ENCODE results near the gene IFNA2. TPM values are rescaled to one million over a fixed set of nuclear protein-coding genes. Genes with fewer than 3 reads are reported as not detected.

The IFNA2 gene
- total RNA-seq, 1 experiment from 2014 or later: not detected

- no peak for TF ChIP-seq CTCF (IDR thresholded peaks at IDR 0.05; ENCODE audit: unreplicated experiment)
- Mint-ChIP-seq H3K4me3 (ENCODE audit: low read depth, unreplicated experiment) (no peak overlapping the region), H3K9me3 (ENCODE audit: low read depth, unreplicated experiment) (no peaks in the 10 kb centered on the region), H3K4me1 (ENCODE audit: low read depth, unreplicated experiment) (no peaks in the 10 kb centered on the region), H3K36me3 (ENCODE audit: insufficient read depth, unreplicated experiment) (no peaks in the 10 kb centered on the region), H3K27me3 (ENCODE audit: unreplicated experiment) (no peaks in the 10 kb centered on the region), H3K27ac (ENCODE audit: unreplicated experiment) (no peak overlapping the region)
- DNase-seq: no peak
- intact Hi-C loops (cut with micrococcal nuclease; ENCODE audit: unreplicated experiment): no loop called here
- BruUV-seq (replicated peaks): no TSS peak
- CTCF ChIA-PET: interaction anchor here (0.7 kb wide), 1 partner anchor 705 kb away, joined by 3 read pairs; no protein-coding TSS in a partner anchor
These were observed 18.9 kb upstream of the IFNA2 start for GRCh38 chr9:21404146-21404545.

DNA sequence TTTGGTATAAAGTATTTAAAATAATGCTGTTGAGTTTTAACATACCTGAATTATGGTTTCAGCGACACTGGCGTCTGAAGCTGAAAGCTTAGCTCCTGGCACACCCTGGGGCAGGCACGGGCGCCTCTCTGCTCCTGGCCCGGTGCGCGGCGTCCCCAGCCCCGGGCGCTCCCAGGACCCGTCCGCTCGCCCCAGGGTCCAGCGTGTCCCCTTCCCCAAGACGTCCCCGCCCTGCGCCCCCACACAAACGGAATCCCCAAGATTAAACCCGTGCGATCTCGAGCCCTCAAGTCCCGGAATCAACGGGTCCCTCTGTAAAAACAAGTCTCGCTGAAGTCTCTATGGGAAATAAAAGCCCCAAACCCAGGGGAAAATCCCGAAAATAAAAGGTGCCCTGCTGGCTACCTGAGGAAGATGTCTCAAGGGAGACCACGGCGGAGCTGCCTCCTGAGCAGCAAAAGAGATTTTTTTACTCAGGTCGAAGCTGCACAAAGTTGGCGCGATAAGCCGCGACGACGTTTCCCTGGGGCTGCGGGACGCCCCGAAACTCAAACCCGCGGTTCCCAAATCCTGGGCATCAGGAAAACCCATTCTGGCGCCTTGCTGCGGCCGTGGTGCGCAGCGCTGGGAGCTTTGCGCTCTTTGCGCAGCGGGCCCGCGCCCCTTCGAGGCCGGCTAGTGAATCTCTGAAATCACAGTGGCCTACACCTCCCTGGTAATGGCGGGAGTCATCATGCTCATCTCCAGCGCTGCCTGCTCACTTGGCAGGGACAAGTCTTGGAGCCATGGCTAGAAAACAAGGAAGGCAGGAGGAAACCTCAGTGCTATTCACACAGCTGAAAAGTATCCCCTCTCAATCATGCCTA lies 17.4 kb upstream of the IFNA2 start:
- TF ChIP-seq CTCF (IDR thresholded peaks at IDR 0.05; ENCODE audit: unreplicated experiment): no peak
- no peaks in the 10 kb centered on the region for H3K4me1 Mint-ChIP-seq (ENCODE audit: low read depth, unreplicated experiment)
- CTCF ChIA-PET: interaction anchor here (0.7 to 0.9 kb wide), 3 partner anchors 10 to 757 kb away, joined by 3 to 6 read pairs (median 3); no protein-coding TSS in a partner anchor
- intact Hi-C loops (cut with micrococcal nuclease; ENCODE audit: unreplicated experiment): no loop called here
- no TSS peak for BruUV-seq (replicated peaks)
- H3K9me3 Mint-ChIP-seq (ENCODE audit: low read depth, unreplicated experiment): no peaks in the 10 kb centered on the region
- H3K27ac Mint-ChIP-seq (ENCODE audit: unreplicated experiment): no peak overlapping the region
- no peaks in the 10 kb centered on the region for H3K36me3 Mint-ChIP-seq (ENCODE audit: insufficient read depth, unreplicated experiment)
- H3K4me3 Mint-ChIP-seq (ENCODE audit: low read depth, unreplicated experiment): peak overlapping the region; percentile 74
- peak; percentile 39 for DNase-seq
- no peaks in the 10 kb centered on the region for H3K27me3 Mint-ChIP-seq (ENCODE audit: unreplicated experiment)

DNA sequence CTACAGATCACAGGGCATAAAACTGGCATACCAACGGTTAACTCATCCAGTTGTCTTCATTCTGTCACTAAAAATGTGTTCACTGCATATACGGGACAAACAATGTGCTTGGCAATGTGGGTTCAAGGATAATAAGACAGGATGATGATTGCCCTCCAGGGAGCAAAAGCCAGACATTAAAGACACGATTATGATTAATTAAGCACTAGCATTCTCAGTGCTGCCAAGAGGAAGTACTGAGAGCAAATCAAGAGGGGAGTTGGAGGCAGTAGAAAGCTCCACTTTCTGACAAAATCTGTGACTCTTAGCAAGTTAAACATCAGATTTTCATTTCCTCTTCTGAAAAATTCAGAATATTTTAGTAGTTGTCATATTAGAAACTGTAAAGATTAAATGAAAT lies 14.8 kb upstream of the IFNA2 start:
- Mint-ChIP-seq H3K27me3 (ENCODE audit: unreplicated experiment) (no peaks in the 10 kb centered on the region), H3K9me3 (ENCODE audit: low read depth, unreplicated experiment) (no peaks in the 10 kb centered on the region), H3K4me1 (ENCODE audit: low read depth, unreplicated experiment) (peaks cover 13% of the 10 kb centered on the region), H3K27ac (ENCODE audit: unreplicated experiment) (no peak overlapping the region), H3K4me3 (ENCODE audit: low read depth, unreplicated experiment) (no peak overlapping the region), H3K36me3 (ENCODE audit: insufficient read depth, unreplicated experiment) (peaks cover 10% of the 10 kb centered on the region)
- intact Hi-C loops (cut with micrococcal nuclease; ENCODE audit: unreplicated experiment): loop anchor here (10.0 kb wide), 1 partner anchor 45 kb away; the partner anchor contains the start of gene IFNA1
- CTCF ChIA-PET: no interaction called here
- BruUV-seq (replicated peaks): no TSS peak
- no peak for DNase-seq
- TF ChIP-seq CTCF (IDR thresholded peaks at IDR 0.05; ENCODE audit: unreplicated experiment): no peak

- intact Hi-C loops (cut with micrococcal nuclease; ENCODE audit: unreplicated experiment): loop anchor here (10.0 kb wide), 1 partner anchor 46 kb away; the partner anchor contains the start of gene IFNA1
- CTCF ChIA-PET: interaction anchor here (1.7 kb wide), 1 partner anchor 35 kb away, joined by 4 read pairs; no protein-coding TSS in a partner anchor
- H3K27me3 Mint-ChIP-seq (ENCODE audit: unreplicated experiment): no peaks in the 10 kb centered on the region
- BruUV-seq (replicated peaks): no TSS peak
- TF ChIP-seq CTCF (IDR thresholded peaks at IDR 0.05; ENCODE audit: unreplicated experiment): no peak
- no peaks in the 10 kb centered on the region for H3K9me3 Mint-ChIP-seq (ENCODE audit: low read depth, unreplicated experiment)
- H3K4me3 Mint-ChIP-seq (ENCODE audit: low read depth, unreplicated experiment): no peak overlapping the region
- DNase-seq: no peak
- peaks cover 10% of the 10 kb centered on the region for H3K36me3 Mint-ChIP-seq (ENCODE audit: insufficient read depth, unreplicated experiment)
- peaks cover 13% of the 10 kb centered on the region for H3K4me1 Mint-ChIP-seq (ENCODE audit: low read depth, unreplicated experiment)
- H3K27ac Mint-ChIP-seq (ENCODE audit: unreplicated experiment): no peak overlapping the region
These were observed 13.8 kb upstream of the IFNA2 start for GRCh38 chr9:21398955-21399489.
